K562 (cell line): ENCODE results near the gene MYO3B. TPM values are rescaled to one million over a fixed set of nuclear protein-coding genes. Genes with fewer than 3 reads are reported as not detected.

ENCODE experiments used
- ATAC-seq: fragments of 200-7000 bp; cut with Tn5 transposase; 3 replicates; pipeline ENCODE4 v1.9.1; 2020; ENCODE audit warnings: moderate library complexity
- BruUV-seq: library from RNA; stranded (reverse); fragments of 400-500 nt; replicated peaks from 2 replicates; lab custom pipeline; 2021; lab: Mats Ljungman, UMichigan
- CTCF ChIA-PET: fragments of 300-600 bp; formaldehyde crosslinking; extraction: SDS; loops from one replicate; lab custom pipeline; 2021; ENCODE audit warnings: low intra/inter-chr PET ratio; lab: Yijun Ruan, JAX
- POLR2A ChIA-PET: fragments of 300-600, 350-650 bp; sonication (Branson Sonifier 250); formaldehyde crosslinking; extraction: SDS; loops from one replicate; lab custom pipeline; 2021; ENCODE audit warnings: antibody characterized with exemption, inconsistent platforms; lab: Yijun Ruan, JAX
- DNase-seq, 4 experiments: peaks; one replicate each; pipeline versions ENCODE4 v3.0.0 to v3.0.0-alpha.2; 2011 to 2018; ENCODE audit warnings: low spot score in 3 of 4, mixed read lengths in 3 of 4; ENCODE audit errors: extremely low read depth in 1 of 4
- FAIRE-seq: peaks from 2 replicates; lab custom pipeline; 2011; peaks lifted over from hg19 to GRCh38; lab: Jason Lieb, UNC
- H2AFZ ChIP-seq: 2 replicates; pipeline ENCODE4 v1.6.0; 2011; ENCODE audit warnings: low read depth, low read length, control low read depth, inconsistent platforms
- H3K27ac ChIP-seq: fragments of 200-600 bp; 3 replicates; pipeline ENCODE4 v1.8.0; 2011; ENCODE audit warnings: low read depth, mild to moderate bottlenecking, control low read depth, inconsistent platforms, low read length, moderate library complexity, mixed read lengths; ENCODE audit errors: extremely low read depth
- H3K27me3 ChIP-seq, 2 experiments: fragments of 300-600 bp in 1 of 2; 2 replicates in 1 of 2; 3 replicates in 1 of 2; pipeline versions ENCODE4 v1.6.0 to v1.8.0; 2011; ENCODE audit warnings: inconsistent platforms in 2 of 2, low read length in 2 of 2, mild to moderate bottlenecking in 1 of 2, mixed read lengths in 1 of 2, moderate library complexity in 1 of 2; ENCODE audit not compliant: control insufficient read depth in 2 of 2, insufficient read depth in 2 of 2
- H3K36me3 ChIP-seq: fragments of 300-600 bp; 3 replicates; pipeline ENCODE4 v1.8.0; 2011; ENCODE audit warnings: mild to moderate bottlenecking, low read length, inconsistent platforms; ENCODE audit not compliant: control insufficient read depth, insufficient read depth
- H3K4me1 ChIP-seq, 2 experiments: fragments of 200-600 bp in 1 of 2; replicated peaks in 1 of 2; 2 replicates in 1 of 2; 3 replicates in 1 of 2; pipeline versions ENCODE4 v1.5.1 to v1.8.0; 2011; ENCODE audit warnings: inconsistent platforms in 2 of 2, low read length in 2 of 2, mild to moderate bottlenecking in 1 of 2, mixed read lengths in 1 of 2, moderate library complexity in 1 of 2; ENCODE audit not compliant: control insufficient read depth in 2 of 2, insufficient read depth in 2 of 2
- H3K4me2 ChIP-seq: 2 replicates; pipeline ENCODE4 v1.6.1; 2011; ENCODE audit warnings: low read length, control low read depth, inconsistent platforms, mixed read lengths; ENCODE audit not compliant: insufficient read depth
- H3K4me3 ChIP-seq: fragments of 200-600 bp; sonication (generic), shearing (Covaris generic); 2 replicates; pipeline ENCODE4 v1.5.1; 2016; ENCODE audit warnings: control low read depth, inconsistent platforms
- H3K79me2 ChIP-seq: fragments of 200-600 bp; 3 replicates; pipeline ENCODE4 v1.8.0; 2011; ENCODE audit warnings: low read length, inconsistent platforms; ENCODE audit not compliant: control insufficient read depth, insufficient read depth
- H3K9ac ChIP-seq, 2 experiments: 2 replicates each; pipeline versions ENCODE4 v1.6.0 to v1.6.1; 2011; ENCODE audit warnings: low read depth in 2 of 2, low read length in 2 of 2, control low read depth in 1 of 2, inconsistent platforms in 1 of 2, mild to moderate bottlenecking in 1 of 2, mixed read lengths in 1 of 2; ENCODE audit not compliant: insufficient read depth in 1 of 2
- H3K9me1 ChIP-seq: one replicate; pipeline ENCODE4 v1.6.0; 2011; ENCODE audit warnings: inconsistent platforms, mild to moderate bottlenecking, low read length, moderate library complexity; ENCODE audit not compliant: control insufficient read depth, insufficient read depth
- H3K9me3 ChIP-seq: replicated peaks from 2 replicates; pipeline ENCODE4 v1.5.1; 2011; ENCODE audit warnings: low read depth, low read length, inconsistent platforms; ENCODE audit not compliant: control insufficient read depth, insufficient read depth
- H4K20me1 ChIP-seq: replicated peaks from 2 replicates; pipeline ENCODE4 v1.6.1; 2011; ENCODE audit warnings: low read length, inconsistent platforms, mixed read lengths; ENCODE audit not compliant: control insufficient read depth, insufficient read depth
- CEBPZ ChIP-seq: fragments of 150-350 bp; IDR thresholded peaks from 2 replicates; pipeline ENCODE4 v1.6.1; 2014; ENCODE audit warnings: low read depth, mild to moderate bottlenecking, low read length, borderline replicate concordance
- CREB3L1 ChIP-seq: fragments of 450-650 bp; IDR thresholded peaks from 2 replicates; pipeline ENCODE4 v1.6.1; 2014; ENCODE audit warnings: low read depth, mild to moderate bottlenecking, moderate library complexity, borderline replicate concordance
- HDAC2 ChIP-seq: fragments of 450-650 bp; IDR thresholded peaks from 2 replicates; pipeline ENCODE4 v1.6.1; 2016; ENCODE audit warnings: mild to moderate bottlenecking
- HINFP ChIP-seq: fragments of 450-650 bp; conservative IDR thresholded peaks from 2 replicates; pipeline ENCODE4 v1.6.1; 2016; ENCODE audit warnings: missing genetic modification characterization, low read depth, mild to moderate bottlenecking, control low read depth, missing compliant biosample characterization
- L3MBTL2 ChIP-seq: fragments of 450-650 bp; IDR thresholded peaks from 2 replicates; pipeline ENCODE4 v1.6.1; 2016; ENCODE audit warnings: mild to moderate bottlenecking, moderate library complexity
- MTA2 ChIP-seq: fragments of 450-650 bp; IDR thresholded peaks from 2 replicates; pipeline ENCODE4 v1.6.1; 2016; ENCODE audit warnings: low read depth
- MYC ChIP-seq, 2 experiments: fragments of 250-450 bp in 1 of 2; sonication (Bioruptor Pico) in 1 of 2; IDR thresholded peaks; 2 replicates each; pipeline versions ENCODE4 v1.5.1 to v1.6.1; 2012 to 2021; ENCODE audit warnings: low read depth in 2 of 2, borderline replicate concordance in 1 of 2, improper control_type of control experiment in 1 of 2, low read length in 1 of 2, mild to moderate bottlenecking in 1 of 2, moderate library complexity in 1 of 2
- PKNOX1 ChIP-seq: fragments of 450-650 bp; IDR thresholded peaks from 2 replicates; pipeline ENCODE4 v1.6.1; 2016
- RBM25 ChIP-seq: fragments of 200-400 bp; formaldehyde crosslinking; IDR thresholded peaks from 2 replicates; pipeline ENCODE4 v1.6.1; 2018; ENCODE audit warnings: low read length, low read depth, moderate library complexity; ENCODE audit not compliant: severe bottlenecking
- RFX1 ChIP-seq: fragments of 450-650 bp; IDR thresholded peaks from 2 replicates; pipeline ENCODE4 v1.6.1; 2016; ENCODE audit warnings: mild to moderate bottlenecking, moderate library complexity
- TCFL5 ChIP-seq: fragments of 250-450 bp; sonication (Bioruptor Pico); conservative IDR thresholded peaks from 2 replicates; pipeline ENCODE4 v1.6.1; 2021; ENCODE audit warnings: mild to moderate bottlenecking, moderate library complexity, matching md5 sums
- ZBTB43 ChIP-seq: sonication (generic); formaldehyde crosslinking; IDR thresholded peaks from 2 replicates; pipeline ENCODE4 v1.8.0; 2023; ENCODE audit warnings: mild to moderate bottlenecking, missing genetic modification reagents
- ZNF146 ChIP-seq: IDR thresholded peaks from one replicate; pipeline ENCODE4 v1.6.1; 2018; ENCODE audit warnings: missing compliant biosample characterization; ENCODE audit not compliant: unreplicated experiment
- in situ Hi-C: fragments of 300-500 bp; cut with MboI; formaldehyde crosslinking; loops from 4 replicates; pipeline ENCODE4 v1.15.0; 2018; ENCODE audit warnings: inconsistent platforms, mixed read lengths
- intact Hi-C: fragments of 100-400 bp; cut with micrococcal nuclease; formaldehyde crosslinking; loops from 2 replicates; pipeline ENCODE4 v1.14.2; 2022
- polyA plus RNA-seq, 8 experiments: library from polyadenylated mRNA; depleted of rRNA in 4 of 8; stranded (reverse) in 5 of 8; unstranded in 3 of 8; fragments of >200 nt; fragmentation: Nextera tagmentation in 2 of 8; fragmentation: Illumina TruSeq in 1 of 8; extraction: Ambion mirVana in 2 of 8; extraction: Trizol in 1 of 8; gene quantifications; 2 replicates each; pipeline versions ENCODE4 v1.2.1 to v1.2.3, GENCODE V29; 2011 to 2014; ENCODE audit warnings: inconsistent platforms in 1 of 8, missing spikeins in 1 of 8
- total RNA-seq, 7 experiments: library from RNA; depleted of rRNA in 6 of 7; stranded (reverse); fragments of >200 nt in 6 of 7; fragmentation: Illumina TruSeq in 2 of 7; extraction: Trizol in 2 of 7; gene quantifications; 2 replicates each; pipeline versions ENCODE4 v1.2.1 to v1.2.3, GENCODE V29; 2011 to 2021; ENCODE audit warnings: low replicate concordance in 1 of 7

Gene MYO3B
- total and polyA plus RNA-seq, 9 of the 15 experiments (the other 6 are each of a cell fraction or from before 2014, with no cell fraction given) = 2.7 to 6.5 (median 3.6) TPM

- H2AFZ ChIP-seq = no peak overlapping the region
- no peaks in the 10 kb centered on the region for H3K9me3 ChIP-seq
- no peaks in the 10 kb centered on the region for H3K4me1 ChIP-seq
- no peak overlapping the region for H3K27ac ChIP-seq
- in situ Hi-C loops (no loop called here), intact Hi-C loops (no loop called here)
- H3K79me2 ChIP-seq = no peaks in the 10 kb centered on the region
- no peaks in the 10 kb centered on the region for H4K20me1 ChIP-seq
- no peak for TF ChIP-seq CREB3L1
- TF ChIP-seq HDAC2 = no peak
- TF ChIP-seq RBM25 = no peak
- no peak for TF ChIP-seq L3MBTL2
- TF ChIP-seq CEBPZ = no peak
- no peak for TF ChIP-seq RFX1
- TF ChIP-seq ZBTB43 = no peak
- TF ChIP-seq PKNOX1 = no peak
- no peak for TF ChIP-seq MYC (IDR thresholded peaks at IDR 0.05; ENCODE audit: low read depth, low read length)
- no peak for TF ChIP-seq MYC (CRISPR knock-in tag; IDR thresholded peaks at IDR 0.05; ENCODE audit: borderline replicate concordance, low read depth)
- no peak for TF ChIP-seq ZNF146 (CRISPR knock-in tag)
- no peak for TF ChIP-seq MTA2
- TF ChIP-seq HINFP = no peak
- TF ChIP-seq TCFL5 (CRISPR knock-in tag) = no peak
- no peak overlapping the region for H3K4me3 ChIP-seq
- no TSS peak for BruUV-seq
- ChIA-PET POLR2A (interaction anchor here (1.4 to 2.3 kb wide), 2 partner anchors 9 to 14 kb away, joined by 4 to 6 read pairs; no protein-coding TSS in a partner anchor), CTCF (no interaction called here)
- DNase-seq (no peak), ATAC-seq (no peak), FAIRE-seq (no peak)
- no peaks in the 10 kb centered on the region for H3K36me3 ChIP-seq
- peaks cover 0 to 5% of the 10 kb centered on the region in 2 experiments; a peak in 1 of 5 replicates for H3K27me3 ChIP-seq
- H3K9me1 ChIP-seq = no peaks in the 10 kb centered on the region
- H3K9ac ChIP-seq = no peak overlapping the region
- H3K4me2 ChIP-seq = no peak overlapping the region
Measured at GRCh38 chr2:170484552-170484951, 306.6 kb downstream of the MYO3B start.
